ENCODE results near the gene SDHD.

DNA sequence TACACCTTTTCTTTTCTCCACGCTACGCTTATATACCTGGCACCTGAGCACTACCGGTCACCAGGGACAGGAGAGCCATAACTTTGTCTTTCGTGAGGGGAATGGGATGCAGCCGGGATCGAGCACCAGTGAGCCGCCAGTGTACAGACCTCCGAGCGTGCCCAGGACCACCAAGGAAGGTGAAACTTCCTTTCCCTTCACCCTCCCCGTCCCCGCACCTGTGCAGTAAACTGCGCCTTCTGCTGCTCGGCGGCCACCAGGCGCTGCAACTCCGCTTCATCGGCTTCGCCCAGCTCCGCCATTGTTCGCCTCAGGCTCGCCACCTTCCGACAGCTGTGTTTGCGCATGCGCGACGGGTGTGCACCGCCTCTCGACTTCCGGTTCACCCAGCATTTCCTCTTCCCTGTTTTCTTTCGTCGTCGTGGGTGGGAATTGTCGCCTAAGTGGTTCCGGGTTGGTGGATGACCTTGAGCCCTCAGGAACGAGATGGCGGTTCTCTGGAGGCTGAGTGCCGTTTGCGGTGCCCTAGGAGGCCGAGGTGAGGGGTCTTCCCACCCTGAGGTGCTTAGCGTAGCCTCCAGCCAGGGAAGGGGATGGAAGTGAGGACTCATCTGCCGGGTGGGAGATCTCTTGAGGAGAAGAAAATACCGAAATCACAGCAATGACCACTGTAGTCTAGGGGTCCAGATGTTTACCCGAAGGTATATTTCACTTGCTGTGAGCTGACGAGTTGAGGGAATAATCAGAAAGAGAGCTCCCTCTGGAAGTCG lies at the start of gene SDHD, which contains the start of gene TIMM8B:
- peak in 8 of 11 experiments; percentile 7 to 56 (median 45) for TF ChIP-seq CTCF (IDR thresholded peaks at IDR 0.05 in 8 of 11, conservative IDR thresholded peaks at IDR 0.05 in 3 of 11)
- no peak for TF ChIP-seq POLR2A (IDR thresholded peaks at IDR 0.05)
